Choroid plexus epithelial cell (primary cell): ENCODE measurements around the gene BMP4.
"Not testable (repeated sequence)": the region's sequence is repeated elsewhere in the genome, so short reads cannot be mapped to it uniquely, and the experiment has no call there.

Experiments
- DNase-seq: peaks from one replicate; pipeline ENCODE4 v3.0.0-alpha.2; 2010; ENCODE audit warnings: low read depth
- H3K4me3 ChIP-seq: 2 replicates; pipeline ENCODE4 v1.5.1; 2011; ENCODE audit warnings: low read depth, mild to moderate bottlenecking, control low read depth, low read length, moderate library complexity
- CTCF ChIP-seq: conservative IDR thresholded peaks from 2 replicates; pipeline ENCODE4 v1.5.1; 2011; ENCODE audit warnings: low read depth, mild to moderate bottlenecking, control low read depth, inconsistent platforms, low read length, moderate library complexity

The BMP4 gene

GRCh38 chr14:53993920-53994607 is 37.4 kb upstream of the BMP4 start:
- no peak overlapping the region for H3K4me3 ChIP-seq
- TF ChIP-seq CTCF = no peak
- no peak for DNase-seq

GRCh38 chr14:53990978-53991377 is 34.4 kb upstream of the BMP4 start:
- DNase-seq = no peak
- no peak overlapping the region for H3K4me3 ChIP-seq

GRCh38 chr14:53986718-53987117 is 30.1 kb upstream of the BMP4 start:
- not testable (repeated sequence) for H3K4me3 ChIP-seq, DNase-seq

More at GRCh38 chr14:53990978-53991377, 34.4 kb upstream of the BMP4 start:
- TF ChIP-seq CTCF = no peak

GRCh38 chr14:53984958-53985357 is 28.3 kb upstream of the BMP4 start:
- not testable (repeated sequence) for DNase-seq, H3K4me3 ChIP-seq

- no peak overlapping the region for H3K4me3 ChIP-seq
- TF ChIP-seq CTCF = no peak
- no peak for DNase-seq
These were observed 26.5 kb upstream of the BMP4 start for GRCh38 chr14:53983112-53983511.

- TF ChIP-seq CTCF = no peak
- no peak overlapping the region for H3K4me3 ChIP-seq
- no peak for DNase-seq
These were observed 25.9 kb upstream of the BMP4 start for GRCh38 chr14:53982546-53982945.

GRCh38 chr14:53979747-53980642 is 23.4 kb upstream of the BMP4 start:
- TF ChIP-seq CTCF = no peak
- peak; percentile 24 for DNase-seq
- H3K4me3 ChIP-seq = no peak overlapping the region
